GM18505 (cell line): Measurements from ENCODE around the gene SIPA1L2.
A peak's percentile ranks its signal among the peaks of the same experiment; 100 is the strongest.

Source experiments
- ATAC-seq: cut with Tn5 transposase; IDR thresholded peaks from one replicate; pipeline ENCODE4 v1.9.1; 2021; ENCODE audit not compliant: unreplicated experiment
- POLR2A ChIP-seq: IDR thresholded peaks from 4 replicates; pipeline ENCODE4 v1.6.1; 2011; ENCODE audit warnings: borderline replicate concordance; ENCODE audit not compliant: insufficient read depth, insufficient read length; ENCODE audit errors: extremely low read depth

SIPA1L2 gene

GRCh38 chr1:232596666-232597303, 33.1 kb downstream of the SIPA1L2 start:
- ATAC-seq, result no peak
- no peak for TF ChIP-seq POLR2A

- TF ChIP-seq POLR2A, result no peak
- ATAC-seq, result no peak
Observed at GRCh38 chr1:232594768-232595698, 34.9 kb downstream of the SIPA1L2 start.

GRCh38 chr1:232593717-232594502, 36.0 kb downstream of the SIPA1L2 start:
- ATAC-seq, result no peak
- no peak for TF ChIP-seq POLR2A

GRCh38 chr1:232591344-232591743, 38.6 kb downstream of the SIPA1L2 start:
- TF ChIP-seq POLR2A, result no peak
- no peak for ATAC-seq

- peak; percentile 86 for ATAC-seq
- no peak for TF ChIP-seq POLR2A
Observed at GRCh38 chr1:232590744-232591082, 39.2 kb downstream of the SIPA1L2 start.

GRCh38 chr1:232589812-232590743, 39.9 kb downstream of the SIPA1L2 start:
- no peak for TF ChIP-seq POLR2A
- peak; percentile 38 for ATAC-seq

- ATAC-seq, result no peak
Observed at GRCh38 chr1:232589111-232589811, 40.7 kb downstream of the SIPA1L2 start.

GRCh38 chr1:232587141-232588008, 42.6 kb downstream of the SIPA1L2 start:
- ATAC-seq, result no peak
- TF ChIP-seq POLR2A, result no peak

More at GRCh38 chr1:232589111-232589811, 40.7 kb downstream of the SIPA1L2 start:
- TF ChIP-seq POLR2A, result no peak

- TF ChIP-seq POLR2A, result no peak
- ATAC-seq, result no peak
Observed at GRCh38 chr1:232586679-232587078, 43.3 kb downstream of the SIPA1L2 start.

GRCh38 chr1:232585486-232585885, 44.4 kb downstream of the SIPA1L2 start:
- ATAC-seq, result no peak
- TF ChIP-seq POLR2A, result no peak

GRCh38 chr1:232581932-232582331, 48.0 kb downstream of the SIPA1L2 start:
- ATAC-seq, result no peak
- no peak for TF ChIP-seq POLR2A
